ENCODE measurements around the gene SLC26A3.

SLC26A3 gene

GRCh38 chr7:107792364-107792763, 10.7 kb downstream of the SLC26A3 start:
- TF ChIP-seq FOXP2 (optimal IDR thresholded peaks at IDR 0.05; ENCODE audit: borderline replicate concordance, extremely low read depth, extremely low read length, insufficient read depth) (no peak), POLR2AphosphoS5 (IDR thresholded peaks at IDR 0.05; ENCODE audit: low read depth, low read length) (no peak), REST (IDR thresholded peaks at IDR 0.05; ENCODE audit: insufficient read depth in 1 of 2, low read depth in 2 of 2, low read length in 2 of 2) (no peak), SIN3A (IDR thresholded peaks at IDR 0.05; ENCODE audit: borderline replicate concordance, insufficient read depth, low read length) (no peak), TAF1 (IDR thresholded peaks at IDR 0.05; ENCODE audit: borderline replicate concordance, insufficient read depth, low read length) (no peak)

GRCh38 chr7:107789647-107790046, 13.4 kb downstream of the SLC26A3 start:
- no peak for TF ChIP-seq TAF1 (IDR thresholded peaks at IDR 0.05; ENCODE audit: borderline replicate concordance, insufficient read depth, low read length)
- no peak for TF ChIP-seq REST (IDR thresholded peaks at IDR 0.05; ENCODE audit: insufficient read depth in 1 of 2, low read depth in 2 of 2, low read length in 2 of 2)
- TF ChIP-seq FOXP2 (optimal IDR thresholded peaks at IDR 0.05; ENCODE audit: borderline replicate concordance, extremely low read depth, extremely low read length, insufficient read depth) = no peak
- TF ChIP-seq SIN3A (IDR thresholded peaks at IDR 0.05; ENCODE audit: borderline replicate concordance, insufficient read depth, low read length) = no peak

GRCh38 chr7:107788662-107789061, 14.4 kb downstream of the SLC26A3 start:
- TF ChIP-seq TAF1 (IDR thresholded peaks at IDR 0.05; ENCODE audit: borderline replicate concordance, insufficient read depth, low read length) (no peak), FOXP2 (optimal IDR thresholded peaks at IDR 0.05; ENCODE audit: borderline replicate concordance, extremely low read depth, extremely low read length, insufficient read depth) (no peak), SIN3A (IDR thresholded peaks at IDR 0.05; ENCODE audit: borderline replicate concordance, insufficient read depth, low read length) (no peak), POLR2AphosphoS5 (IDR thresholded peaks at IDR 0.05; ENCODE audit: low read depth, low read length) (no peak), REST (IDR thresholded peaks at IDR 0.05; ENCODE audit: insufficient read depth in 1 of 2, low read depth in 2 of 2, low read length in 2 of 2) (no peak)

GRCh38 chr7:107788216-107788615, 14.8 kb downstream of the SLC26A3 start:
- TF ChIP-seq REST (IDR thresholded peaks at IDR 0.05; ENCODE audit: insufficient read depth in 1 of 2, low read depth in 2 of 2, low read length in 2 of 2) = no peak

GRCh38 chr7:107785926-107786325, 17.1 kb downstream of the SLC26A3 start:
- TF ChIP-seq POLR2AphosphoS5 (IDR thresholded peaks at IDR 0.05; ENCODE audit: low read depth, low read length) = no peak
- TF ChIP-seq FOXP2 (optimal IDR thresholded peaks at IDR 0.05; ENCODE audit: borderline replicate concordance, extremely low read depth, extremely low read length, insufficient read depth) = no peak
- no peak for TF ChIP-seq TAF1 (IDR thresholded peaks at IDR 0.05; ENCODE audit: borderline replicate concordance, insufficient read depth, low read length)
- TF ChIP-seq SIN3A (IDR thresholded peaks at IDR 0.05; ENCODE audit: borderline replicate concordance, insufficient read depth, low read length) = no peak
- no peak for TF ChIP-seq REST (IDR thresholded peaks at IDR 0.05; ENCODE audit: insufficient read depth in 1 of 2, low read depth in 2 of 2, low read length in 2 of 2)
